H1 (cell line): Measurements from ENCODE around the gene PMP22. TPM values are rescaled to one million over a fixed set of nuclear protein-coding genes. Genes with fewer than 3 reads are reported as not detected.

Source experiments
- BACH1 ChIP-seq: IDR thresholded peaks from 2 replicates; pipeline ENCODE4 v1.6.1; 2012; ENCODE audit warnings: low read length, improper control_type of control experiment
- FOSL1 ChIP-seq: IDR thresholded peaks from 2 replicates; pipeline ENCODE4 v1.6.1; 2011; ENCODE audit warnings: mild to moderate bottlenecking, low read depth, low read length, moderate library complexity; ENCODE audit not compliant: insufficient read depth
- PHF8 ChIP-seq: fragments of 200-600 bp; sonication (generic); conservative IDR thresholded peaks from 2 replicates; pipeline ENCODE4 v1.7.1; 2012; ENCODE audit warnings: low read depth, mild to moderate bottlenecking, inconsistent platforms, low read length, moderate library complexity
- RNF2 ChIP-seq: fragments of 200-900, 300-1000 bp; sonication (generic); IDR thresholded peaks from 2 replicates; pipeline ENCODE4 v1.7.1; 2016; ENCODE audit warnings: borderline replicate concordance, low read depth, mild to moderate bottlenecking, antibody characterized with exemption, low read length; ENCODE audit not compliant: poor library complexity, severe bottlenecking; ENCODE audit errors: missing control alignments
- TCF12 ChIP-seq: IDR thresholded peaks from 2 replicates; pipeline ENCODE4 v1.6.1; 2011; ENCODE audit warnings: low read depth, mild to moderate bottlenecking, low read length
- polyA plus RNA-seq, 7 experiments: library from polyadenylated mRNA; depleted of rRNA in 3 of 7; stranded (reverse) in 5 of 7; unstranded in 2 of 7; fragments of >200 nt in 5 of 7; fragments of 200-250 nt in 2 of 7; gene quantifications; 1 replicate in 5 of 7; 2 replicates in 1 of 7; 4 replicates in 1 of 7; pipeline versions ENCODE4 v1.2.1 to v1.2.3, GENCODE V29; 2011 to 2013; ENCODE audit warnings: missing spikeins in 2 of 7, mixed read lengths in 2 of 7
- total RNA-seq: library from RNA; stranded (reverse); fragmentation: NEBNext Ultra II Directional; extraction: Animal tissue kit (Norgen Biotek cat#: 25700); gene quantifications from 2 replicates; pipeline ENCODE4 v1.2.1, GENCODE V29; 2021

Gene PMP22
- total and polyA plus RNA-seq, 2 of the 8 experiments (the other 6 are each of a cell fraction or from before 2014, with no cell fraction given): 0.84 to 4.9 TPM

DNA sequence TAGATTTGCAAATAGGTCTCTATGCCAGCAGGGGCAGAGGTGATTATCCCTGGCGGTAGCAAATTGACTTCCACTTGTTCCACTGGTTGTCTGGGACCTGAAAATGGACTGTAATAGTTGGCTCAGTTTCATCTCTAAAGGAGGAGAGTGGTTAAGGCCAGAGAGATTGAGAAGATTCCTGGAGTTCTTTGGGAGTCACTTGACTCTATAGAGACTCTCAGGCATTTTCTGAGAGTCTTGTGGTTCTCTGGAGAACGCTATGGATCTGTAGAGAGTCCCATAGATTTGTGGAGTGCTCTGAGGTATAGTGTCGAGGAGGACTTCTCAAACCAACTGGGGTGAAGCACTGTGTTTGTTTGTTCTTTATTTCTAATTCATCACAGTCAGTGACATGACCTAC is 8.9 kb upstream of the PMP22 start (continued):
- TF ChIP-seq FOSL1: no peak
- TF ChIP-seq BACH1: no peak
- no peak for TF ChIP-seq TCF12
- TF ChIP-seq PHF8: no peak
- no peak for TF ChIP-seq RNF2
